K562 (cell line): ENCODE measurements around the gene HLA-DOB. TPM values are rescaled to one million over a fixed set of nuclear protein-coding genes. Genes with fewer than 3 reads are reported as not detected.

ENCODE experiments used
- AFF4 ChIP-seq: sonication (generic); formaldehyde crosslinking; IDR thresholded peaks from 2 replicates; pipeline ENCODE4 v1.8.0; 2023; ENCODE audit warnings: mild to moderate bottlenecking, missing genetic modification reagents
- ARID3B ChIP-seq: fragments of 250-450 bp; sonication (Bioruptor Pico); IDR thresholded peaks from 2 replicates; pipeline ENCODE4 v1.4.0; 2020; ENCODE audit warnings: borderline replicate concordance
- E2F6 ChIP-seq, 2 experiments: IDR thresholded peaks; 2 replicates each; pipeline ENCODE4 v1.6.1; 2011; ENCODE audit warnings: borderline replicate concordance in 1 of 2, control low read depth in 1 of 2, low read depth in 1 of 2, low read length in 1 of 2, mild to moderate bottlenecking in 1 of 2, mixed read lengths in 1 of 2, moderate library complexity in 1 of 2; ENCODE audit not compliant: insufficient read depth in 1 of 2, insufficient read length in 1 of 2, poor library complexity in 1 of 2, severe bottlenecking in 1 of 2; ENCODE audit errors: extremely low read depth in 1 of 2
- ESRRA ChIP-seq: fragments of 450-650 bp; IDR thresholded peaks from 2 replicates; pipeline ENCODE4 v1.6.1; 2014; ENCODE audit warnings: low read depth, mild to moderate bottlenecking, moderate library complexity, borderline replicate concordance
- FIP1L1 ChIP-seq: fragments of 200-400 bp; formaldehyde crosslinking; IDR thresholded peaks from 2 replicates; pipeline ENCODE4 v1.6.1; 2018; ENCODE audit warnings: mild to moderate bottlenecking, low read depth, low read length; ENCODE audit not compliant: poor library complexity, severe bottlenecking
- GTF2E2 ChIP-seq: fragments of 200-800 bp; sonication (Bioruptor generic); IDR thresholded peaks from 2 replicates; pipeline ENCODE4 v1.6.1; 2016; ENCODE audit warnings: missing genetic modification characterization, missing compliant biosample characterization
- JUND ChIP-seq, 2 experiments: IDR thresholded peaks; 2 replicates in 1 of 2; 3 replicates in 1 of 2; pipeline ENCODE4 v1.6.1; 2011; ENCODE audit warnings: borderline replicate concordance in 2 of 2, low read depth in 2 of 2, low read length in 2 of 2, improper control_type of control experiment in 1 of 2, missing biosample characterization in 1 of 2, missing genetic modification characterization in 1 of 2, missing genetic modification reagents in 1 of 2
- MTA3 ChIP-seq: fragments of 450-650 bp; formaldehyde crosslinking; IDR thresholded peaks from 2 replicates; pipeline ENCODE4 v1.6.1; 2017; ENCODE audit warnings: mild to moderate bottlenecking, borderline replicate concordance
- RCOR1 ChIP-seq, 2 experiments: IDR thresholded peaks; 2 replicates each; pipeline ENCODE4 v1.6.1; 2012; ENCODE audit warnings: low read depth in 2 of 2, low read length in 2 of 2, borderline replicate concordance in 1 of 2, improper control_type of control experiment in 1 of 2
- SNIP1 ChIP-seq: fragments of 450-650 bp; IDR thresholded peaks from 2 replicates; pipeline ENCODE4 v1.7.1; 2017; ENCODE audit warnings: low read depth, mild to moderate bottlenecking
- ZNF644 ChIP-seq: fragments of 200-800 bp; sonication (Bioruptor generic); IDR thresholded peaks from 2 replicates; pipeline ENCODE4 v1.6.1; 2016; ENCODE audit warnings: low read depth, missing genetic modification characterization, missing compliant biosample characterization
- polyA plus RNA-seq, 8 experiments: library from polyadenylated mRNA; depleted of rRNA in 4 of 8; stranded (reverse) in 5 of 8; unstranded in 3 of 8; fragments of >200 nt; fragmentation: Nextera tagmentation in 2 of 8; fragmentation: Illumina TruSeq in 1 of 8; extraction: Ambion mirVana in 2 of 8; extraction: Trizol in 1 of 8; gene quantifications; 2 replicates each; pipeline versions ENCODE4 v1.2.1 to v1.2.3, GENCODE V29; 2011 to 2014; ENCODE audit warnings: inconsistent platforms in 1 of 8, missing spikeins in 1 of 8
- total RNA-seq, 7 experiments: library from RNA; depleted of rRNA in 6 of 7; stranded (reverse); fragments of >200 nt in 6 of 7; fragmentation: Illumina TruSeq in 2 of 7; extraction: Trizol in 2 of 7; gene quantifications; 2 replicates each; pipeline versions ENCODE4 v1.2.1 to v1.2.3, GENCODE V29; 2011 to 2021; ENCODE audit warnings: low replicate concordance in 1 of 7
- TF ChIP-seq, protein P1 (sequence below): fragments of 250-450 bp; sonication (Bioruptor Pico); IDR thresholded peaks from 2 replicates; pipeline ENCODE4 v1.4.0; 2020; ENCODE audit warnings: mild to moderate bottlenecking, moderate library complexity

Gene HLA-DOB
- total and polyA plus RNA-seq, 9 of the 15 experiments (the other 6 are each of a cell fraction or from before 2014, with no cell fraction given) = 1.2 to 4.0 (median 2.5) TPM

- TF ChIP-seq E2F6 (IDR thresholded peaks at IDR 0.05; ENCODE audit: borderline replicate concordance in 1 of 2, extremely low read depth in 1 of 2, insufficient read depth in 1 of 2, insufficient read length in 1 of 2, low read depth in 1 of 2, low read length in 1 of 2, poor library complexity in 1 of 2, severe bottlenecking in 1 of 2) (peak; percentile 14 to 45), ESRRA (peak; percentile 76; the same call in 1 of the 2 replicates), RCOR1 (IDR thresholded peaks at IDR 0.05; ENCODE audit: borderline replicate concordance in 1 of 2, low read depth in 2 of 2, low read length in 2 of 2) (peak in 1 of 2 experiments; percentile 72; a peak in 2 of 4 replicates), JUND (IDR thresholded peaks at IDR 0.05; ENCODE audit: borderline replicate concordance, low read depth, low read length) (peak; percentile 71; the same call in 1 of the 2 replicates), JUND (tag; IDR thresholded peaks at IDR 0.05; ENCODE audit: borderline replicate concordance, low read depth, low read length) (no peak; the same call in 2 of the 3 replicates), GTF2E2 (0 out of 2 replicates have a peak, but pooled peaks have one; percentile 44), MTA3 (peak; percentile 77), FIP1L1 (peak; percentile 64), SNIP1 (no peak), AFF4 (CRISPR knock-in tag) (no peak; the same call in 1 of the 2 replicates), ARID3B (CRISPR knock-in tag) (0 out of 2 replicates have a peak, but pooled peaks have one; percentile 47), ZNF644 (tag) (no peak)
- TF ChIP-seq, protein P1, sequence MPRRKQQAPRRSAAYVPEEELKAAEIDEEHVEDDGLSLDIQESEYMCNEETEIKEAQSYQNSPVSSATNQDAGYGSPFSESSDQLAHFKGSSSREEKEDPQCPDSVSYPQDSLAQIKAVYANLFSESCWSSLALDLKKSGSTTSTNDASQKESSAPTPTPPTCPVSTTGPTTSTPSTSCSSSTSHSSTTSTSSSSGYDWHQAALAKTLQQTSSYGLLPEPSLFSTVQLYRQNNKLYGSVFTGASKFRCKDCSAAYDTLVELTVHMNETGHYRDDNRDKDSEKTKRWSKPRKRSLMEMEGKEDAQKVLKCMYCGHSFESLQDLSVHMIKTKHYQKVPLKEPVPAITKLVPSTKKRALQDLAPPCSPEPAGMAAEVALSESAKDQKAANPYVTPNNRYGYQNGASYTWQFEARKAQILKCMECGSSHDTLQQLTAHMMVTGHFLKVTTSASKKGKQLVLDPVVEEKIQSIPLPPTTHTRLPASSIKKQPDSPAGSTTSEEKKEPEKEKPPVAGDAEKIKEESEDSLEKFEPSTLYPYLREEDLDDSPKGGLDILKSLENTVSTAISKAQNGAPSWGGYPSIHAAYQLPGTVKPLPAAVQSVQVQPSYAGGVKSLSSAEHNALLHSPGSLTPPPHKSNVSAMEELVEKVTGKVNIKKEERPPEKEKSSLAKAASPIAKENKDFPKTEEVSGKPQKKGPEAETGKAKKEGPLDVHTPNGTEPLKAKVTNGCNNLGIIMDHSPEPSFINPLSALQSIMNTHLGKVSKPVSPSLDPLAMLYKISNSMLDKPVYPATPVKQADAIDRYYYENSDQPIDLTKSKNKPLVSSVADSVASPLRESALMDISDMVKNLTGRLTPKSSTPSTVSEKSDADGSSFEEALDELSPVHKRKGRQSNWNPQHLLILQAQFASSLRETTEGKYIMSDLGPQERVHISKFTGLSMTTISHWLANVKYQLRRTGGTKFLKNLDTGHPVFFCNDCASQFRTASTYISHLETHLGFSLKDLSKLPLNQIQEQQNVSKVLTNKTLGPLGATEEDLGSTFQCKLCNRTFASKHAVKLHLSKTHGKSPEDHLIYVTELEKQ (CRISPR knock-in tag) = no peak
Measured at GRCh38 chr6:32838114-32838958, 21.5 kb upstream of the HLA-DOB start, which contains the start of gene TAP2 (continued).
